Hematopoietic multipotent progenitor cell treated with erythropoietin and hydrocortisone succinate and interleukin-3 and kit ligand, for 4 days (in vitro differentiated cells): ENCODE measurements around the gene NUP107.

Source experiments
- DNase-seq: peaks from one replicate; pipeline ENCODE4 v3.0.0-alpha.2; 2015

The NUP107 gene

DNA sequence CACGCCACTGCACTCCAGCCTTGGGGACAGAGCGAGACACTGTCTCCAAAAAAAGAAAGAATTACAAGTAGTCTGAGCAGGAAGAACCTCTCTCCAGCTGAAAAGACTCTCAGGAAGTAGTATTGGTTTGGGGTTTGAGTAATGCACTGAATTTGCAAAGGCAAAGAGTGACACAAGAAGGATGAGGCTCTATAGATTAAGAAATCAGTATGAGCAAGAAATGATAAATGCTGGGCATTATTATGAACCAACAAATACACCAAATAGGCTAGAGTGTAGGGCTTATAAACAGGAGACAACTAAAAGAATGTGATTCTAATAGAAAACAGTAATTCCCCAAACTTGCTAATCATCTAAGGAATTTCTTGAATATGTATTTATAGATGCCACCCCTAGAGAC, 56.6 kb downstream of the NUP107 start:
- no peak for DNase-seq

DNA sequence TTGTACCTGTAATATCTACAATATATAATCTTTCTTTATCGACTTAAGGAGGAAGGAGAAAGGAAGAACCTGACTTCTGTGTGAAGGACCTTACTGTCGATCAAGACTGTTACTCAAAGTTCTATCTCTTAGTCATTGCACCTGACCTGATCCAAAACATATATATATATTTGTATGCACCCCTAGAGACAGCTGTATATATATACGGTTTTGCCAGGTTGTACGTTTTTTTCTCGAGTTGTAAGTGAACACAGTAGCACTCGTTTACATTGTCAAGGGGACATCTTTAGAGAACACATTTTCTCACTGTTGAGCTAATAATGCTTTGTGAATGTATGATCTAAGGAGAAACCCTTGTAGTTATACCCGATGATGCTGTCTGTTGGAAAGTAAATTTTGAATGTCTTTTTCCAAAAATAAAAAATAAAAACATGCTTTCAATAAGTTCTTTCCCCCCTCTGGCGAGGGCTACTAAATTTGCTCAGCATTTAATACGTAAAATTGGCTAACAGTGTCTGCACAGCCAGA, 58.7 kb downstream of the NUP107 start:
- DNase-seq: peak; percentile 22

DNA sequence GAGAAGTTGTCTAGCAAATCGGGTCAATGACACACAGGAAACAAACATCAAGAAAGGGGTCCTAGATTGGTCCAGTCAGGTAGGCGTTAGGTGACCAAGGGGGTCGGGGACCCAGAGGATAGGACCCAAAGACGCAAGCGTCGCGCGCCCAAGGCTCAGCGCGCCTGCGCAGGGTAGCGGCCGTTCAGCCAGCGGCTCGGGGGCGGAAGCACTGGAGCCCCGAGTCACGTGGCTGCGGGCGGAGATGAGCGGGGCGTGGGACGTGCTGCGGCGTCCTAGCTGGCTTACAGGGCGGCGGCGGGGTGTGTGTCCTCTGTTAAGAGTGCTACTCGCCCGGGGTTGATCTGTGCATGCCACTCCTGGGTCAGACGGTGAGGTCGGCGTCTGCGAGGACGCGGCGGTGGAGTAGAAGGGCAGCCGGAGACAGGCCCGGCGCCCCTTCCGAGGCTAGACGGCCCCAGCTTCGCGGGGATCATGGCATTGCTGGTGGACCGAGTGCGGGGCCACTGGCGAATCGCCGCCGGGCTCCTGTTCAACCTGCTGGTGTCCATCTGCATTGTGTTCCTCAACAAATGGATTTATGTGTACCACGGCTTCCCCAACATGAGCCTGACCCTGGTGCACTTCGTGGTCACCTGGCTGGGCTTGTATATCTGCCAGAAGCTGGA, 59.3 kb downstream of the NUP107 start, which contains the start of gene SLC35E3:
SLC35E3 (plus strand) TSS at position 273 of the 668 bp plus-strand sequence; CDS start at position 475, 202 bp downstream.
- peak; percentile 98 for DNase-seq

DNA sequence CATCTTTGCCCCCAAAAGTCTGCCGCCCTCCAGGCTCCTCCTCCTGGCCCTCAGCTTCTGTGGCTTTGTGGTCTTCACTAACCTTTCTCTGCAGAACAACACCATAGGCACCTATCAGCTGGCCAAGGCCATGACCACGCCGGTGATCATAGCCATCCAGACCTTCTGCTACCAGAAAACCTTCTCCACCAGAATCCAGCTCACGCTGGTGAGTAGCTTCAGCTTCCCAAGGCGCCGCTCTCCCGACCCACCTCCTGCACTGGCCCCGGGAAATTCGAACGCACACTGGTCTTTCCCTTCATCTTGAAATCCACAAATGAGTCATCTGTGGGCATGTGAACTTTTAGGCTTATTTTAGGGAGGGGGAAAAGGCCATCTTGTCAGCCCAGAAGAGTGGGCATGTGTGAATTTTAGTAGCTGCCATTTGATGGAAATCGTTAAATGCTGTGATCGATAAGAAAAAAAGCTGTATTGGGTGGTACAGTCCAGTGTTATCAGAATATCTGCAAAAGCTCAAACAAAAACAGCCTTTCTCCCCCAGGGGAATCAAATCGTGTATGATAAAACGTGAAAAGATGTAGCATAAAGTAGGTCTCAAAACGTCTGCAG, 59.9 kb downstream of the NUP107 start:
- peak; percentile 74 for DNase-seq

DNA sequence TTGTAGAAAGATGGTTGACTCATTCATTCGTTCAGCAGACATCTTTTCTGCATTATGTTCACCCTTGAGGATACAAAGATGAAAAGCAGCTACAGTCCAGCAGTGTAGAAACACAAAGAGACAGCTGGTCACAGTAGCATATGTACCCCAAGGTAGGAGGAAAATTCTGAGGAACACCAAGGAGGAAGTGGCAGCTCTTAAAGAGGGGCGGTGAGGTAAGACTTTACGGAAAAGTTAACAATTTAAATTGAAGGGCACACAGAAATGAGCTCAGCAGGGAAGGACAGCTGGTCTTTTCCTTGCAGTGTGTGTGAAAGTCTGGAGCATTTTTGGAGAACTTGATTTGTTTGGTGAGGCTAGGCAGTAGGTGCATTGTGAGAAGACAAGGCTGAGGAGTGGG, 62.7 kb downstream of the NUP107 start:
- no peak for DNase-seq

DNA sequence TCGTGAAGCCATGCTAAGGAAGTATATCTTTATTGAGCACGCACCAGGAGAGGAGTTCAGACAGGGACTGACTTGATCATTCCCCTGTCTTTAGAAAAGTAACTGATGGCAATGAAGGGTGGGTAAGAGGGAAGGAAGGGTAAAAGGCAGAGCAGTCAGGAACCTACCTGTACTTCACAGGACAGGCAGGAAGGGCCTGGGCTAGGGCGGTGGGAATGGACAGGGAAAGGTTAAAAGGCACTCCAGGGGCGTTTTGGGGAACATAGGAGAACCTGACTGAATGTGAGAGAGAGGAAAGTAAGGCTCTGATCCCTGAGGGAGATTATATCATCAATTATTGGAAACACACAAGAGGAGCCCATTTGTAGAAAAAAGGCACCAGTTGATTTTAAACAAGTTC, 63.1 kb downstream of the NUP107 start:
- DNase-seq: no peak

DNA sequence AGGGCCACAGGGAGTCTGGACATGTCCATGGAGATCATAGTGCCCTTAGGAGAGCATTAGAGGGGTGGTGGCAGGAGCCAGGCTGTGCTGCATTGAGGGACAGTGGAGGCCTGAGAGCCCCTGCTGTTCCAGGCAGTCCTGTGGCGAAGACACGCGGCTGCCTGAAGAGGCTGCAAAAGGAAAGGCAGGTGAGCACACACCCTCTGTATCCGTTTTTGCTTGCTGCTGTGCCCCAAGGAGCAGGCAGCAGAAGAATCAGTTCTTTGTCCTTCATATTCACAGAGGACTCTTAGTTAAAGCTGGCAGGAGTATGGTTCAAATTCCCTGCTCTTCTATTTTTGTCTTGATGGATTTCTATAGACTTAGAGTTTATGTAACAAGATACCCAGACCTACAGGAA, 63.7 kb downstream of the NUP107 start:
- DNase-seq: no peak

DNA sequence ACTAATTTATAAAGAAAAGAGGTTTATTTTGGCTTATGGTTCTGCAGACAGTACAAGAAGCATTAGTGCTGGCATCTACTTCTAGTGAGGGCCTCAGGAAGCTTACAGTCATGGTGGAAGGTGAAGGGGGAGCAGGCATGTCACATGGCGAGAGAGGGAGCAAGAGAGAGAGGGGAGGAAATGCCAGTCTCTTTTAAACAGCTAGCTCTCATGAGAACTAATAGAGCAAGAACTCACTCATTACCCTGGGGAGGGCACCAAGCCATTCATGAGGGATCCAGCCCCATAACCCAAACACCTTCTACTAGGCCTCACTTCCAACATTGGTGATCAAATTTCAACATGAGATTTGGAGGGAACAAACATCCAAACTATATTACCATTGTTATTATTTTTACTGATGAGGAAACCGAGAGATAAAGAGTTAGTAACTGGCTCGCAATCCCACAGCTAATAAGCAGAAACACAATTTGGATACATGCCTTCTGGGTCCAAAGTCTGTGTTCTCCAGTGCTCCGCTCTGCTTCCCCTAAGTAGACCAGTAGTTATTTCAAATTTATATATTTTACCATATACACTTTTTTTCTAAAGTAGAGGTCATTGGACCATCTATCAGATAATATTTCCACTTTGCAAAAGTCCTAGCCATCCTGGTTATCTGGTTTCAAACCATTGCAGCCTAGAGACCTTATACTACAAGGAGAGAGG, 68.9 kb downstream of the NUP107 start:
- DNase-seq: no peak

DNA sequence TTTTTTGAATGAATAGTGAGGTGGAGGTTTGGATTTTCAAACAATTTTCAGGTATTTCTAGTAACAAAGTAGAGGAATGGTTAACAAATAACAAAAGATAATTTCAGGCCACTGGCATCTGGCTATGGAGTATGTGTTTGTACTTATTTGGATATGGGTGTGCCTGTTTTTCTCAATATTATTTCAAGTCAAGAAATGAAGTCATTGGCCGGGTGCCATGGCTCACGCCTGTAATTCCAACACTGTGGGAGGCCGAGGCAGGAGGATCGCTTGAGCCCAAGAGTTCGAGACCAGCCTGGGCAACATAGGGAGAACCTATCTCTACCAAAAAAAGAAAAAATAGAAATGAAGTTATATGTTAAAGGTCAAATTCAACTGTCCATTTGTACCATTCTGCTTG, 73.1 kb downstream of the NUP107 start:
- DNase-seq: no peak

DNA sequence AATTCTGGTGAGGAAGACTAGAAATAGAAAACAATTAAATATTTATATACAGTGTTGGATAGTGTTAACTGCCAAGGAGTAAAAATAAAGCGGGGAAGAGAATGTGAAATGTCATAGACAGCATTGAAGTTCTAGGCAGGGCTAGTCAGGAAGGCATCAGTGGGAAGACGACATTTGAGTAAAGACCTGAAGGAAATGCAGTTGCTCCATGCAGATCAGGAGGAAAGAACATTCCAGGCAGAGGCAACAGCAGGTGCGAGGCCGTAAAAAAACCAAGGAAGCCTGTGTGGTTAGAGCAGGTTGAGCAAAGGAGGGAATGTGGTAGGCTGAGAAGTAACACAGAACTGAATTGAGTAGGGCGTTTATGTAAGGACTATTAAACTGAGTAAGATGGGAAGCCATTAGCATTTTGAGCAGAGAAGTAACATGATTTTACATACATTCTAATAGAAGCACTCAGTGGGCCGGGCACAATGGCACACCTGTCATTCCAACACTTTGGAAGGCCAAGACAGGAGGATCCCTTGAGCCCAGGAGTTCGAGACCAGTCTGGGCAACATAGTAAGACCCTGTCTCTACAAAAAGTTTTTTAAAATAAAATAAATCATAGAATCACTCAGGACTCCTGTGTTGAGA, 74.1 kb downstream of the NUP107 start:
- no peak for DNase-seq

DNA sequence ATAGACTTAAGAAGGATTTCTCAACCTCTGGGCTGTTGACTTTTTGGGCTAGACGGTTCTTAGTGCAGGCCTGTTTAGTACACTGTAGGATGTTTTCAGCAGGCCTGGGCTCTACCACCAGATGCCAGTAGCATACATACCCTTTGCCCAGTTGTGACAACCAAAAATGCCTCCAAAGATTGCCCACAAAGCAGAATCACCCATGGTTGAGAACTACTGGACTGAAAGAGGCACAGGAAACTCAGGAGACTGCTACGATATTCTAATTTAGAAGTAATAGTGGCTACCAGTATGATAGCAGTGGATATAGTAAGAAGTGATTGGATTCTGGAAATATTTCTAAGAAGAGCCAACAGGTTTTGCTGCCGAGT, 74.6 kb downstream of the NUP107 start:
- no peak for DNase-seq

DNA sequence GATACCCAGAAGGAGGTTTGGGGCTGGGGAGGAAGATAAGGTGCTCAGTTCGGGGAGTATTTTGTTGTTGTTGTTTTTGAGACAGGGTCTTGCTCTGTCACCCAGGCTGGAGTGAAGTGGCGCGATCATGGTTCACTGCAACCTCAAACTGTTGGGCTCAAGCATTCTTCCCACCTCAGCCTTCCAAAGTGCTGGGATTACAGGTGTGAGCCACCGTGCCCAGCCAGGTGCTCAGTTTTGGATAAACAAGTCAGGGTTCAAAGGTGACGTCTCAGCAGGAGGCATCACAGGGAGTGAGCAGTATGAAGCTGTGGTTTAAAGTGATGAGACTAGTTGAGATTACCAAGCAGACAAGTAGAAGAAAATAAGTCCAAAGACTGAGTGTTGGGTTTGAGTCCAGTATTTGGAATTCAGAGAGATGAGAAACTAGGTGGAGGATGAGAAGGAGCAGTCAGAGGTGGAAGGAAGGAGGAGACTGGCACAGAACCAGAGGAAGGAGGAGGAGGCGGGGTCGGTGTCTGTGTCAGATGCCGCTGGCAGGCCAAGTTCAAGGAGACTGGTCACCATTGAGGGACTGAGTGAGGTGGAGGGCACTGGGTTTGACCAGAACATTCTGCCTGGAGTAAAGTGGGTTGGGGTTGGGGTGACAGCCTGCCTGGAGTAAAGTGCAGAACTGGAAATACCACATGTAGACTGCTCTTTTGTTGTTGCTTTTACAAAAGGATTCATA, 75.3 kb downstream of the NUP107 start:
- DNase-seq: no peak

DNA sequence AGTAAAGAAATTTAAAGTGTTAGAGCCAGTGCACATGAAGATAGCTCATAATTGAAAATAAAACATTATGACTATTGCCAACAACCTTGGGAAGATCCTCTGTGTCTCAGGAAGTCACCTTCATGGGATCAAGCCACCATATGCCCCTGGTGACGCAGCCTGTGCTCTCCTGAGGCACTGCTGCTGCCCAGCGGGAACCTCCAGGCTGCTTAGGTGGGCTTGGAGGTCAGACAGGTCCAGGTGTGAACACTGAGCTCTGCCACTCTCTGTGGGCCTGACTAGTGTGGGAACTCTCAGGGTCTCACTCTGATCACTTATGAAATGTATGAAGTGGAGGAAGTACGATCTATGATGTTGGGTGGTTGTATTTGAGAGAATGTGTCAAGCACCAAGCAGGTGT, 75.9 kb downstream of the NUP107 start:
- DNase-seq: no peak

DNA sequence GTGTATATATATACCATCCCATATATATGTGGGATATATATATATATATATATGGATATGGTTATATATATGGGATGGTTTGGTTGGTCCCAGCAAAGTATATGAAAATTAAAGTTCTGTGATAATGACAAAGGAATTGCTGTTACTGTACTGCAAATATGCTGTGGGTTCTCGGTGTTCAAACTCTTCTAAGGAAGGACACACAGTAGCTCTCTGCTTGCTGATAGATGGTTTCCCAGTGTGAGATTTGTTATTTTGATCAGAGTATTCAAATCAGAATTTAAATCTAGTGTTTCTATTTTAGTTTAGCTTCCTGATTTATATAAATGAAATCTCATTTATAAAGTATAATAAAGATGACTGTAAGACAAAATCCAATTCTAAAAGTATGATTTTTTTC, 78.9 kb downstream of the NUP107 start:
- no peak for DNase-seq

DNA sequence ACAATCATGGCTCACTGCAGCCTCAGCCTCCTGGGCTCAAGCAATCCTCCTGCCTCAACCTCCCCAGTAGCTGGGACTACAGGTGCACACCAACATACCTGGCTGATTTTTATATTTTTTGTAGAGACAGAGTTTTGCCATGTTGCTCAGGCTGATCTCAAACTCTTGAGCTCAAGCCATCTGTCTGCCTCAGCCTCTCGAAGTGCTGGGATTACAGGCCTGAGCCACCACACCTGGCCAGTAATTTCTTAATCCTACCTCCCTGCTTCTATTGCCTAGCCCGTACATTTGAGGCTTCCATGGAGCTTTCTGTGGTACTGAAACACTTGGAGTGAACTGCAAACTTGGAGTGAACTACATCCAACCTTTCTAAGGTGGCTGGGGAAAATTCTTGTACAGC, 79.9 kb downstream of the NUP107 start:
- no peak for DNase-seq

DNA sequence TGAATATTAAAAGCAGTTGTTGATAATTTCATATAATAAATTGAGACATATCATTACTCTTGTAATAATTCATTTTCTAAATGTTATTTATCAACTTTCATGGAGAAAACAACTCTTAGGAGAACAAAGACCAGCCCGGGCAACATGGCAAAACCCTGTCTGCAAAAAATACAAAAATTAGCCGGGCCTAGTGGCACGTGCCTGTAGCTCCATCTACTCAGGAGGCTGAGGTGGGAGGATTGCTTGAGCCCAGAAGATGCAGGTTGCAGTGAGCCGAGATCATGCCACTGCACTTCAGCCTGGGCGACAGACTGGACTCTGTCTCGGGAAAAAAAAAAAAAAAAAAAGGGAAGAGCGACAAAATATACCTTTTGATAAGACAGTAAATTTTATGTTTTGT, 80.4 kb downstream of the NUP107 start:
- no peak for DNase-seq

DNA sequence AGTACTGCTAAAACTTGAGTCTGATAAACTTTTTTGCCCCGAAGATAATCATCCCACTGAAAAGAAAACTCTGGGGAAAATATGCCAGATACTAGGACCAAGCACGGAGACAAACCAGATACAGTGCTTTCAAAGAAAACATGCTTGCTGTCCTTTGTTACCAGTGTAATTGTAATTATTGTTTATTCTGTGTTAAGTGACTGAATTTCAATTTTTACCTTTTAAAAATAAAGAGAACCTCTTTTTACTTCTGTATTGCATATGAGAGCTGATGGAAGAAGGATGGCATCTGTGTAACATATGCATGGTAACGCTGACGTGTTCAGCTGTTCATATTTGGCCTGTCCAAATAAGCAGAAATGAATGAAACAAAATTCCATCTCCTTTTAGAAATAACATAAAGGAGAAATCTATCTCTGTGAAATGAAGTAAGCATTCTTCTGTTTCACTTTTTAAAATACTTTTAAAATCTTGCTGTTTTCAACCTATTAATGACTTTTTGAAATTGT, 81.7 kb downstream of the NUP107 start:
- DNase-seq: no peak

DNA sequence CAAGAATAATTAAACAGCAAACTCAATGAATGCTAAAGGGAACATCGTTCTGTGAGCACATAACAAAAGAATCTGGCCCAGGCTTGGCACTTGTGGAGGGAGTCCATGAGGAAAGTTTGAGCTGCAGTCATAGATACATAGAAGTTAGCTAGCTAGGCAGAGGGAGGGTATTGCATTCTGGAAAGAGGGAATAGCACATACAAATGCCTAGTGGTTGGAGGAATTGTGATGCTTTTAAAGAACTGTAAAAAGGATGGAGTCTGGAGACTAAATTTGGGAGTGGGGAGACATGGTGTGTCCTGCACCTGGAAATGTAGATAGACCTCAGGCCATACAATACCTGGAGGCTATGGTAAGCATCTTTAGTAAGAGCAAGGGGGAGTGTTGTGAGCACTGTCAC, 83.2 kb downstream of the NUP107 start:
- DNase-seq: no peak

DNA sequence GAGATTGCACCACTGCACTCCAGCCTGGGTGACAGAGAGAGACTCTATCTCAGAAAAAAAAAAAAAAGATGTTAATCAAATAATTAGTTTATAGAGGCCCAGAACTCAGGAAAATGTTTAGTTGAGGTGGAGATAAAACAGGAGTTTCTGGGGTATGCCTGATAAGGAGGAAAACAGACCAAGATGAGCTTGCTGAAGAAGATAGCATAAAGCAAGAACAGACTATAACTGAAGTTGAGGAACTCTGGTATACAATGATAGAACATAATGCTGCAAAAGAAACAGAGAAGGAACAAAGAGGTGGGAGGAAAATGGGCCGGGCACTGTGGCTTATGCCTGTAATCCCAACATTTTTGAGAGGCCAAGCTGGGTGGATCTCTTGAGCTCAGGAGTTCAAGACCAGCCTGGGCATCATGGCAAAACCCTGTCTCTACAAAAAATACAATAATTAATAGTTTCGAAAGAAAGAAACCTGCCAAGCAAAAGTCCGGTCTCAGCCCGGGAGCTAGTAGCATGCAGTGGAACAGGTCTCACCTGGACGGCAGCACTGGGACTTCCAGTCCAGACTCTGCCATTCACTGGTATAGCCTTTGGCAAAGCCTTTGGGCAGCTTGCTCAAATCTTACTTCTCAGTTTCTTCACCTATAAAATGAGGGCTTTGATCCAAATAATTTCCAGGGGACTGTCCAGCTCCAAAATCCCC, 84.6 kb downstream of the NUP107 start:
- DNase-seq: peak; percentile 82

DNA sequence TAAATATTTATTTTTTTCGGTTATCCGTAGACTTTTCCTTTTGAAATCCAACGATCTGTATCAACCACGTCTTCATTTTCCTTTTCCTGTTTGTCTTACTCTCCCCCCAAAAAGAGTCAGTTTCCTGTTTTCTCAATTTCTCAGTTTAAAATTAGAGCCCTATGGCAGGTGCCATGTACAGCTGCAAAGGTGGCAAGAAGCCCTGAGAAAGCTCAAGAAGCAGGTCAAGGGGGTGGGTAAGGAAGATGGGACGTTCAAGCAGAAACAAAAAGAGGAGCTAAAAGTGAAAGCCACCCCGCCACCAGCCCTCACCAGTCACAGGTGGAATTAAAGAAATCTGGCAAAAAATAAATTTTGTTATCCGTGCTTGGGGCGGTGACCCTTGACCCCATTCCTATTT, 85.9 kb downstream of the NUP107 start:
- DNase-seq: no peak

DNA sequence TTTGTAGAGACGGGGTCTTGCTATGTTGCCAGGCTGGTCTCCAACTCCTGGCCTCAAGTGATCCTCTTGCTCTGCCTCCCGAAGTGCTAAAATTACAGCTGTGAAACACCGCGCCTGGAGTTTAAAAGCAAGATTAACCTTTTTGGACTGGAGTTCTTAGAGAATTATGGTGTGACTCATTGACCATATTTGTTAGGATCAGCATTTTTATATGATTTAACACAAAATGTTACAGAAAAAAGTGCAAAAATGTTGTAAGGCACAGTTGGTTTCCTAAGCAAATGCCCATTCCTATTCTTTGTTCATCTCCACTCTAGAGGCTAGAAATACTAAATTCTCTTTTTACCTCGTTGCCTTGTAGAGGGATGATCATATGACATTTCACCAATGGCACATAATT, 86.8 kb downstream of the NUP107 start:
- DNase-seq: no peak

DNA sequence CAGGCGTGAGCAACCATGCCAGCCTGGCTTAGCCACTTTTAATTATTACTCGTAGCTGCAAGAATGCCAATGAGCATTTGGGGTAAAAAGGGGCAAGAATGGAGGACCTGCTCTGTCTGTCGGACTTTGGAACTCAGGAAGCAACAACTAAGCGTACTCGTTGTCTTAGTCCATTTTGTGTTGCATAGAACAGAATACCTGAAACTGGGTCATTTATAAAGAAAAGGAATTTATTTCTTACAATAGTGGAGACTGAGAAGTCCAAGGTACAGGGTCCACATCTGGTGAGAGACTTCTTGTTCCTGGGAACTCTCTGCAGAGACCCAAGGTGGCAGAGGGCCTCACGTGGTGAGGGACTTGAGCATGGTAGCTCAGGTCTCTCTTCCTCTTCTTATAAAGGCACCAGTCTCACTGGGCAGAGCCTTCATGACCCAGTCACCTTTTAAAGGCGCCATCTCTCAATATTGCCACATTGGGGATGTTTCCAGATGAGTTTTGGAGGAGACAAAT, 88.4 kb downstream of the NUP107 start:
- no peak for DNase-seq
